ENCODE data around the gene PHF14.

The PHF14 gene

DNA sequence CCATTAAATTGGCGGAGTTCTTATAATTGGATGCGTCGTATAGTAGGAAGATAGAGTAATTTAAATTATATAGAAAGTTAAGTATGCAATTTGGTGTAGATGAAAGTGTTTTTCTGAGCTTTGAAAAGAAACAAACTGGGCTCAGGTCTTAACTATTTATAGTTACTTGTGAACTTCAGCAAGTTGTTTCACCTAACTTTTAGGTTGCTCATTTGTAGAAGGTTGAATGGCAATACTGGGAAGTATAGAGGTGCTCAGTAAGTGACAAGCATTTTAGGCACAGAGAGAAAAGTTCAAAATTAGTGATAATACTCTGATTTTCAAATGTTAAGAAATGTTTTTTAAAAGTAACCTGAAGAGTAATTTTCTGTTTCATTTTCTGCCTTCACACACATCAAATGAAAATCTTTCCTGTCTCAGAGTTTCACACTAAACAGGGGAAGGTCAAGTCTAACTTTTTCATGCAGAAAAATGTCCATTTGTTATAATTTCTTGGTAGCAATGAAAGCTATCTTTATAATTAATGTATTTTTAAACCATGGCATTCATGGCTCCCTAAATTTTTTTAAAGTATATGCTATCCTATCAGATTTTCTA lies 146.5 kb downstream of the PHF14 start:
- DNase-seq, result no peak

- no peak for DNase-seq
Measured at GRCh38 chr7:11120675-11121220, 147.1 kb downstream of the PHF14 start.

- DNase-seq, result no peak
Measured at GRCh38 chr7:11124856-11125559, 151.3 kb downstream of the PHF14 start.

GRCh38 chr7:11127114-11127785 lies 153.6 kb downstream of the PHF14 start:
- no peak for DNase-seq

- no peak for DNase-seq
Measured at GRCh38 chr7:11127988-11128387, 154.3 kb downstream of the PHF14 start.

- no peak for DNase-seq
Measured at GRCh38 chr7:11128498-11128897, 154.8 kb downstream of the PHF14 start.

- no peak for DNase-seq
Measured at GRCh38 chr7:11130012-11130411, 156.3 kb downstream of the PHF14 start.

DNA sequence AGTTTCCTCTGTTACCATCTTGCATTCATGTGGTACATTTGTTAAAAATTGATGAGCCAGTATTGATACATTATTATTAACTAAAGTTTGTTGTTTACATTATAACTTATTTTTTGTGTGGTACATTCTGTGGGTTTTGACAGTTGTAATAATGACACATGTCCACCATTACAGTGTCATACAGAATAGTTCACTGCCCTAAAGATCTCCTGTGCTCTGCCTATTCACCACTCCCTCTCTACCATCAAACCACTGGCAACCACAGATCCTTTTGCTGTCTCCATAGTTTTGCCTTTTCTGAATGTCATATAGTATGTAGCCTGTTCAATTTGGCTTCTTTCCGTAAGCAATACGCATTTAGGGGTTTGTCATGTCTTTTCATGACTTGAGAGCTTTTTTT lies 156.9 kb downstream of the PHF14 start:
- DNase-seq, result no peak

DNA sequence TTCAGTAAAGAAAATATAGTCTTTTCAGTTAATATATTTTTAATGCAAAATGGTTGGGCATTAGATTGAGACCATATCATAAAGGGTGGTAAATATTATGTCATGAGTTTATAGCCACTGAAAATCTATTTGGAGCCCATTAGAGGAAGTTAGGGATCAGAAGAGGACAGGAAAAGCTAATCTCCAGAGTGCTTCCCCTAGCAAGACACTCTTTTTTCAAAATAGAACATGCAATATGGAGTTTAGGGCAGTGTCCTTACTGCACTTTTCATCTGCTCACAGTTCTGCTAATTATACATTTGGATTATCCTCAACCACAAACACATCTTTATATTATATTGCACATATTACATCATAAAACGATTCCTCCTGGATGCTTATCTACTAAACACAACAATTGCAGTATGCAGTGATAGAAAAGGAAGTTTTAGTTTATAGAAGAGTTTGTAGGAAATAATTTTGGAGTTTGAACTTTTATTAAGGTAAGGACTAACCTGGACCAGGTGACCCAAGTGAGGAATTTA lies 159.8 kb downstream of the PHF14 start:
- DNase-seq, result no peak

- DNase-seq, result no peak
Measured at GRCh38 chr7:11135573-11135972, 161.9 kb downstream of the PHF14 start.

DNA sequence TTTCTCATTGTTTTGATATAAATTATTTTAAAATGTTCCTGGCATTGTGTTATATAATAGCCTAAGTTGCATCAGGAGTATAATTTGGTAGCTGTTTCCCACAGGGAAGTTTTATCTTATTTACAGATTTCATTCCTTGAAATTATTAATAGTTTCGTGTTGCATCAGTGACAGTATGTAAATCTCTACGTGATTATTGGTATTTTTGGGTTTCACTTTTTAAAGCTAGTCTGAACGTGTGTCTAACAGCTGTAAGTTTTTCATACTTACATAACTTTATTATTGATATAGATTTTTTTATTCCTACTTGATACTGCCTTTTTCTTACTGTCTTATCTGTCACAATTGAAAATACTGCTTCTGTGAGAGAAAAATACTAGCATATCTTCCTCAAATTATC lies 167.9 kb downstream of the PHF14 start:
- DNase-seq, result no peak

- DNase-seq, result no peak
Measured at GRCh38 chr7:11153694-11154093, 180.0 kb downstream of the PHF14 start.

DNA sequence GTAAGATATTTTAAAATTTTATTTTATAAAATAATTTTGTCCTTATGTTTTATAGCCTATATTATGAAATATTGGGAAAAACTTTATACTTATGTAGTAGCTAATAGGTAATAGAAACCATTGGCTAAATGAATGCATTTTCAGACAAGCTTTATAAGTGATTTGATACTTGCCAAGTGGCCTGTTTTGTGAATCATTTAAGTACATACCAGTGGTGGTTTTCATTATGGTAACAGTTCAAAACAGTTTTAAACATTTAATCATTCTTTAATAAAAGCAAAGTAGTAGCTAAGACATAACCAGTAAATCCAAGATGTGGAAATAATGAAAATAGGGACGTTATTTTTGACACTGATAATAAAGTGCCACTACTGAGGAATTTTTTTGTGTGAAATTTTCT lies 182.2 kb downstream of the PHF14 start:
- no peak for DNase-seq

GRCh38 chr7:11161499-11161898 lies 187.8 kb downstream of the PHF14 start:
- no peak for DNase-seq

GRCh38 chr7:11163220-11163619 lies 189.5 kb downstream of the PHF14 start:
- no peak for DNase-seq

GRCh38 chr7:11166051-11166450 lies 192.4 kb downstream of the PHF14 start:
- no peak for DNase-seq

GRCh38 chr7:11168650-11169170 lies 195.0 kb downstream of the PHF14 start:
- DNase-seq, result no peak

GRCh38 chr7:11170175-11170574 lies 196.5 kb downstream of the PHF14 start:
- DNase-seq, result no peak

DNA sequence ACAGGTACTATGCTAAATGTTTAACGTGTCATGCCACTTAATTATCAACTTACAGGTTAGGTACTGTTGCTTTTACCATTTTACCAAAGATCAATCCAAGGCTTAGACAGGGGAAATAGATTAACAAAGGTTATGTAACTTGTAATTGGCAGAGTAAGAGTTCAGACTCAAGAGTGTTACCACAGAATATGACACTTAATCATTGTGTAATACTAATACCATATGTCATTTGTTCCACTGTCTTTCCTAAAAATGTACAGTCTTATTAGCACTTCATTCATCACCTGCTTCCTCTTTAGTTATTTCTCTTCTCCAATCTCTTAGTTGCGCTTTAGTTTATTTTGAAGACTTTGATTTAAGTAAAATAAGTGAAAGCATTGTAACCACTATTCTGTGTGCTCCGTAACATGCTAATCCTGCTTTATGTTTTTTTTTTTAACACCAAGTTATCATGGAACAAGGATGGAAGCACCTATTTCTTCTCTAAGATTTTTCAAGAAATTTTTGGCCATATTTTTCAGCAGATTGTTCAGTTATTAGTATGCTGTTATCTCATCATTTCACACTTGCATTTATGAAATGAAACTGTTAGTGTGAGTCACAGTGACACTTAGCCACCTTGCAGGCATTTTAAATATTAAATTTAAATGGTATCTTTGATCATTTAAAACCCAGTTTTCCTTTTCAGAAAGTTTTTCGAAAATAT lies 197.3 kb downstream of the PHF14 start:
- no peak for DNase-seq

GRCh38 chr7:11171569-11172192 lies 198.0 kb downstream of the PHF14 start:
- no peak for DNase-seq

- DNase-seq, result no peak
Measured at GRCh38 chr7:11172835-11173234, 199.2 kb downstream of the PHF14 start.

GRCh38 chr7:11175371-11175770 lies 201.7 kb downstream of the PHF14 start:
- DNase-seq, result no peak

Data from stimulated activated CD4-positive, alpha-beta T cell treated with anti-CD3 and anti-CD28 coated beads, Interleukin-1b, Interleukin-23, amount 100 ng/mL, for 48 hours (primary cell).